Nephron (organoid): ENCODE data around the gene CAMTA1.

Source experiments
- H3K27ac Mint-ChIP-seq, 3 experiments: 2 replicates each; pipeline ENCODE4 v1.8.0; 2020; ENCODE audit warnings: mixed read lengths in 3 of 3, mild to moderate bottlenecking in 2 of 3, moderate library complexity in 1 of 3
- H3K27me3 Mint-ChIP-seq: 2 replicates; pipeline ENCODE4 v1.8.0; 2021; ENCODE audit warnings: low read depth, mild to moderate bottlenecking, moderate library complexity, mixed read lengths
- H3K36me3 Mint-ChIP-seq: 2 replicates; pipeline ENCODE4 v1.8.0; 2020; ENCODE audit warnings: low read depth, mixed read lengths
- H3K4me1 Mint-ChIP-seq: 2 replicates; pipeline ENCODE4 v1.8.0; 2020; ENCODE audit warnings: mixed read lengths
- H3K4me3 Mint-ChIP-seq, 3 experiments: 2 replicates each; pipeline ENCODE4 v1.8.0; 2020; ENCODE audit warnings: mild to moderate bottlenecking in 3 of 3, mixed read lengths in 3 of 3, moderate library complexity in 2 of 3
- H3K9me3 Mint-ChIP-seq: 2 replicates; pipeline ENCODE4 v1.8.0; 2020; ENCODE audit warnings: mixed read lengths
- TF ChIP-seq, protein P1 (sequence below), 3 experiments: fragments of 200-600 bp; sonication (generic); IDR thresholded peaks; one replicate each; pipeline ENCODE4 v1.5.0; 2021; ENCODE audit warnings: antibody characterized with exemption in 3 of 3; ENCODE audit not compliant: unreplicated experiment in 3 of 3

The CAMTA1 gene

DNA sequence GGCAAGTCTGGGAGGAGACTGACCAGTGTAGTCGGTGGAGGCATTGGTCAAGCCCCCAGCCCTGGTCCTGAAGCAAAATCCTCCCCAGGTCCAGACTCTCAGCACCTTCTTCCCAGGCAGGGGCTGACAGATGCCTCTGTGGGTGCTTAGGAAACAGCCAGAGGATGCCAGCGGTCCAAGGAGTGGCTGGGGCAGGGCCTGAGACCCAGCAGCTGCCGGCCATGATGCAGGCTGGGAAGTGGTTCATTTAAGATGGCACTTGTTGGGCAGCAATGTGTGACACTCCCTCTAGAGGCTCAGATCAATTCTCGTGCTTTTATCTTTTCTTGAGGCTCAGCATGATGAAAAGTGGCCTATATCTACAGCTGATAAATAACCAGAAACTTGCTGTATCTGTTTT is 820.8 kb downstream of the CAMTA1 start:
- Mint-ChIP-seq H3K27ac (no peak overlapping the region), H3K27me3 (peaks cover 23% of the 10 kb centered on the region), H3K9me3 (peaks cover 15% of the 10 kb centered on the region), H3K36me3 (no peaks in the 10 kb centered on the region), H3K4me3 (no peak overlapping the region), H3K4me1 (no peaks in the 10 kb centered on the region)
- TF ChIP-seq, protein P1, sequence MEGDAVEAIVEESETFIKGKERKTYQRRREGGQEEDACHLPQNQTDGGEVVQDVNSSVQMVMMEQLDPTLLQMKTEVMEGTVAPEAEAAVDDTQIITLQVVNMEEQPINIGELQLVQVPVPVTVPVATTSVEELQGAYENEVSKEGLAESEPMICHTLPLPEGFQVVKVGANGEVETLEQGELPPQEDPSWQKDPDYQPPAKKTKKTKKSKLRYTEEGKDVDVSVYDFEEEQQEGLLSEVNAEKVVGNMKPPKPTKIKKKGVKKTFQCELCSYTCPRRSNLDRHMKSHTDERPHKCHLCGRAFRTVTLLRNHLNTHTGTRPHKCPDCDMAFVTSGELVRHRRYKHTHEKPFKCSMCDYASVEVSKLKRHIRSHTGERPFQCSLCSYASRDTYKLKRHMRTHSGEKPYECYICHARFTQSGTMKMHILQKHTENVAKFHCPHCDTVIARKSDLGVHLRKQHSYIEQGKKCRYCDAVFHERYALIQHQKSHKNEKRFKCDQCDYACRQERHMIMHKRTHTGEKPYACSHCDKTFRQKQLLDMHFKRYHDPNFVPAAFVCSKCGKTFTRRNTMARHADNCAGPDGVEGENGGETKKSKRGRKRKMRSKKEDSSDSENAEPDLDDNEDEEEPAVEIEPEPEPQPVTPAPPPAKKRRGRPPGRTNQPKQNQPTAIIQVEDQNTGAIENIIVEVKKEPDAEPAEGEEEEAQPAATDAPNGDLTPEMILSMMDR (IDR thresholded peaks at IDR 0.05; ENCODE audit: unreplicated experiment in 3 of 3): no peak

GRCh38 chr1:7607097-7607496 is 821.8 kb downstream of the CAMTA1 start:
- H3K36me3 Mint-ChIP-seq: no peaks in the 10 kb centered on the region
- H3K27ac Mint-ChIP-seq: no peak overlapping the region
- H3K4me1 Mint-ChIP-seq: no peaks in the 10 kb centered on the region
- peaks cover 15% of the 10 kb centered on the region for H3K9me3 Mint-ChIP-seq
- H3K27me3 Mint-ChIP-seq: peaks cover 23% of the 10 kb centered on the region
- no peak overlapping the region for H3K4me3 Mint-ChIP-seq
- TF ChIP-seq, protein P1 (IDR thresholded peaks at IDR 0.05; ENCODE audit: unreplicated experiment in 3 of 3): no peak

DNA sequence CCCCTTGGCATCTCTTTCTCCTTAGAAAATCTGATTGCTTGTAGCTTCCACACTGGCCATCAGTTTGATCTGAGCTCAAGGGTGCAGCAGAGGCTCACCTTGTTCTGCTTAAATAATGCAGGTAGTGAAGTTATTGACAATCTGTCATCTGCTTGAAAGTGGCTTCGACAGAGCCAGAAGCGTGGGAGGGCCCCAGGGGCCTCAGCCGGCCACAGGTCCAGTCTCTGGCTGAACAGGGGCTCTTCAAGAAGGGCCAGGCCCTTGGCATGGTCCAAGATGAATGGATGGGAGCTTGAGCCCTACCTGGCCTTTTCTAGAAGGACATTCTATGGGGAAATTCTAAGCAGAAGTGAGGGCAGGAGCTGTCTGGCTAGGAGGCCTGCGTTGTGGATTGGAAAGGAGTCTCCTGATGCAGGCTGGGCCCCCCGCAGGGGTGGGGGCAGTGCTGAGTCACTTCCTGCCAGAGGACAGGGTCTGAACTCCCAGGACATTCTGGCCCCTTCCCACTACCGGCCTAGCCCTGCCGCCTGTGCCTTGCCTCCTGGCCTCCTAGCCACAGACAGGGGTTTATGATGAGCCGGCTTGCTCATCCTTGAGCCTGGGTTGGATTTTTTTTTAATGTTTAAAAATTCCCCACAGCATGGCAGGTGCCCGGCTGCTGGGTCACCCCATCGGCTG is 823.5 kb downstream of the CAMTA1 start:
- no peak overlapping the region for H3K27ac Mint-ChIP-seq
- H3K4me1 Mint-ChIP-seq: no peaks in the 10 kb centered on the region
- H3K4me3 Mint-ChIP-seq: no peak overlapping the region
- H3K9me3 Mint-ChIP-seq: peaks cover 12% of the 10 kb centered on the region
- no peaks in the 10 kb centered on the region for H3K36me3 Mint-ChIP-seq
- TF ChIP-seq, protein P1 (IDR thresholded peaks at IDR 0.05; ENCODE audit: unreplicated experiment in 3 of 3): no peak
- peaks cover 23% of the 10 kb centered on the region for H3K27me3 Mint-ChIP-seq

DNA sequence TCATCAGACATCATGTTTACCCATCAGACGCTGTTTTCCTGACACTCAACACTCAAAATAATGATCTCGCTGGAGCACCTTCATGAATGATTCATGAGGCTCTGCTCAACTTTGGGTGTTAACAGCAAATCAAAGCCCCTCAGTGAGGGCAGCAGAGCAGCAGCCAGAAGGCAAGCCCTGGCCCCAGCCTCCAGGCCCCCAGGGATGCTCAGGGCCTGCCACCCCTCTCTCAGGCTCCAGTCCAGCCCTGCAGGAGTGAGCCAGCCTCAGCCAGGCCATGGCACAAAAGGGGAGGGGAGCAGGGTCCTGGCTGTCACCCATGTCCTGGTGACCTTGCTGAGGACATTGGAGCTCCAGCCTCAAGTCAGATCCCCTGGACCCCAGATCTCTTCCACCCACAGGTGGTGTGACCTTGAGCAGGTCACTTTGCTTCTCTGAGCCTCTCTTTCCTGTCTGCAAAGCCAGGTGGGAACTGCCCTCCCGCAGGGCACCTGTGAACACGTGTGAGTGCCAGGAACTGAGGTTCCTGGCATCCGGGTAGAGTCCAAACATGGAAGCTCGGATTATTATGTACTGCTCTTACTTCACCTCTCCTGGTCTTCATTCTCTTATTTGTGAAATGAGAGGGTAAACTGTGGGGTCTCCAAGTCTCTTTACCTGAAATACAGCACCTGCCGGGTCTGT is 824.2 kb downstream of the CAMTA1 start:
- TF ChIP-seq, protein P1 (IDR thresholded peaks at IDR 0.05; ENCODE audit: unreplicated experiment in 3 of 3): no peak
- Mint-ChIP-seq H3K36me3 (no peaks in the 10 kb centered on the region), H3K27ac (no peak overlapping the region), H3K9me3 (peaks cover 6% of the 10 kb centered on the region), H3K4me1 (no peaks in the 10 kb centered on the region), H3K27me3 (peaks cover 23% of the 10 kb centered on the region), H3K4me3 (no peak overlapping the region)

DNA sequence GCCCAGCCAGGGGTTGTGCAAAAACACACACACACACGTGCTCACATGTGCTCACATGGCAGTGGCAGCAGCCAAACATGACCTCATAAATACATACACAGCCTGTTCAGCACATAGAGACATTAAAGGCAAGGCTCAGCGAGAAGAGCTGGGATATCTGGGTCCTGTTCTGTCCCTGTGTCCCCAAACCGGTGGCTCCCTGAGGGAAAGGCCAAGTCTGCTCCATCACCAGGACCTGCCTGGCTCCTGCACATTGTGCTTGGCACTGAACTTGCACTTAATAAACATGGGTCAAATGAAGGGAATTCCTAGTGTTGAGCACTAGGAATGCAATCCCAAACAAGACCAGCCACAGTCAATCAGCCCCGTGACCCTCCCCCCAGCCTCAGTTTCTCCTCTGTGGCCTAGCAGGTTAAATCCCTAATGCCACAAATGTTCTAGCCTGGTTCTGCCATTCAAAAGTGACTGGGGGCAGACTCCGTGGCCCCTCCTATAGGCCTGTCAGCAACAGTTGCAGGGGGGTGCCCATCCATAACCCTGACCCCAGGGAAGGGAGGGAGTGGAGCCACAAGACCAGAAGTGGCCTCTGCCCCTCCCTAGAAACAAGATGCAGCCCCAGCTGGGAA is 825.0 kb downstream of the CAMTA1 start:
- H3K27ac Mint-ChIP-seq: no peak overlapping the region
- TF ChIP-seq, protein P1 (IDR thresholded peaks at IDR 0.05; ENCODE audit: unreplicated experiment in 3 of 3): no peak
- no peaks in the 10 kb centered on the region for H3K36me3 Mint-ChIP-seq
- H3K27me3 Mint-ChIP-seq: peaks cover 20% of the 10 kb centered on the region
- peaks cover 5% of the 10 kb centered on the region for H3K9me3 Mint-ChIP-seq
- H3K4me3 Mint-ChIP-seq: no peak overlapping the region
- no peaks in the 10 kb centered on the region for H3K4me1 Mint-ChIP-seq
